Measurements from ENCODE around the gene NAV3. TPM values are rescaled to one million over a fixed set of nuclear protein-coding genes. Genes with fewer than 3 reads are reported as not detected.

The NAV3 gene
- total RNA-seq, 1 experiment from 2014 or later: 2.5 TPM

GRCh38 chr12:77940011-77940423 lies 109.3 kb downstream of the NAV3 start:
- intact Hi-C loops (cut with micrococcal nuclease; ENCODE audit: unreplicated experiment): no loop called here
- peak overlapping the region in 1 of 2 experiments; percentile 26; a peak in 3 of 4 replicates for H3K4me3 ChIP-seq (ENCODE audit: low read depth in 2 of 2, low read length in 2 of 2)

DNA sequence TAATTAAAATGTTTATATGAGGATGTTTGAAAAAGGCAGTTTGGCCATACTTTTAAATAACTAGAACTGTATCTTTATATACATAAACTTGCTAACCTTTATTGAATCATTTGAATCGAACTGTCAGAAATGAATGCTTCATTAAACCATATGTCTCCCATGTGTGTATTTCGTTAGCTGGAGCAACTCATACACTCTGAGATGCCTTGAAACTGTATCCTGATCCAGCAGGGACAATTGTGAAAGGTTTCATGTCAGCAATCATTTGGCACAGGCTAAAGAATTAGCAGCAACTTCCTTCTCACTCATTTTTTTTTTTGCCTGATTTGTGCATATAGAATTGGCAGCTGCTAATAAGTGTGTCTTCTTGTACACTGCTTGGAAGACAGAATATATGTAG lies 109.9 kb downstream of the NAV3 start:
- H3K4me3 ChIP-seq (ENCODE audit: low read depth in 2 of 2, low read length in 2 of 2): peak overlapping the region; percentile 25 to 26; a peak in 3 of 4 replicates
- TSS peak; percentile 95 for BruUV-seq (replicated peaks)
- TF ChIP-seq SIN3A (IDR thresholded peaks at IDR 0.05; ENCODE audit: borderline replicate concordance, insufficient read depth, low read depth, low read length) (no peak), TCF7L2 (IDR thresholded peaks at IDR 0.05; ENCODE audit: low read depth, low read length) (no peak), POLR2AphosphoS5 (IDR thresholded peaks at IDR 0.05; ENCODE audit: low read depth, low read length) (no peak), REST (IDR thresholded peaks at IDR 0.05; ENCODE audit: insufficient read depth in 1 of 2, low read depth in 2 of 2, low read length in 1 of 2) (no peak)
- TF ChIP-seq, protein P1, sequence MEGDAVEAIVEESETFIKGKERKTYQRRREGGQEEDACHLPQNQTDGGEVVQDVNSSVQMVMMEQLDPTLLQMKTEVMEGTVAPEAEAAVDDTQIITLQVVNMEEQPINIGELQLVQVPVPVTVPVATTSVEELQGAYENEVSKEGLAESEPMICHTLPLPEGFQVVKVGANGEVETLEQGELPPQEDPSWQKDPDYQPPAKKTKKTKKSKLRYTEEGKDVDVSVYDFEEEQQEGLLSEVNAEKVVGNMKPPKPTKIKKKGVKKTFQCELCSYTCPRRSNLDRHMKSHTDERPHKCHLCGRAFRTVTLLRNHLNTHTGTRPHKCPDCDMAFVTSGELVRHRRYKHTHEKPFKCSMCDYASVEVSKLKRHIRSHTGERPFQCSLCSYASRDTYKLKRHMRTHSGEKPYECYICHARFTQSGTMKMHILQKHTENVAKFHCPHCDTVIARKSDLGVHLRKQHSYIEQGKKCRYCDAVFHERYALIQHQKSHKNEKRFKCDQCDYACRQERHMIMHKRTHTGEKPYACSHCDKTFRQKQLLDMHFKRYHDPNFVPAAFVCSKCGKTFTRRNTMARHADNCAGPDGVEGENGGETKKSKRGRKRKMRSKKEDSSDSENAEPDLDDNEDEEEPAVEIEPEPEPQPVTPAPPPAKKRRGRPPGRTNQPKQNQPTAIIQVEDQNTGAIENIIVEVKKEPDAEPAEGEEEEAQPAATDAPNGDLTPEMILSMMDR (IDR thresholded peaks at IDR 0.05): no peak
- ChIA-PET CTCF (interaction anchor here (1.3 kb wide), 1 partner anchor 15 kb away, joined by 4 read pairs; no protein-coding TSS in a partner anchor), POLR2A (no interaction called here)
- ATAC-seq: peak; percentile 82
- H3K4me1 ChIP-seq (ENCODE audit: control insufficient read depth, insufficient read depth, low read length): peaks cover 5% of the 10 kb centered on the region; the same call in 1 of the 2 replicates
- intact Hi-C loops (cut with micrococcal nuclease; ENCODE audit: unreplicated experiment): no loop called here
- in situ Hi-C loops (cut with HindIII; ENCODE audit: low pct_unique_long_range_greater_than_20kb, low sequenced_read_pairs): no loop called here
- no peaks in the 10 kb centered on the region for H3K27me3 ChIP-seq (ENCODE audit: control insufficient read depth, insufficient read depth, low read length)
- H3K36me3 ChIP-seq (ENCODE audit: control insufficient read depth, insufficient read depth, low read length): no peaks in the 10 kb centered on the region
- H3K9me3 ChIP-seq (ENCODE audit: control insufficient read depth, insufficient read depth, low read depth, low read length): no peaks in the 10 kb centered on the region
- no peak for DNase-seq (ENCODE audit: low read depth, low spot score)
- H3K27ac ChIP-seq (ENCODE audit: low read length): peak overlapping the region; percentile 61

More at GRCh38 chr12:77940011-77940423, 109.3 kb downstream of the NAV3 start:
- BruUV-seq (replicated peaks): no TSS peak
- CTCF ChIA-PET: interaction anchor here (1.3 kb wide), 1 partner anchor 14 kb away, joined by 4 read pairs; no protein-coding TSS in a partner anchor
- ATAC-seq (peak; percentile 94), DNase-seq (ENCODE audit: low read depth, low spot score) (peak; percentile 70)
- no peaks in the 10 kb centered on the region for H3K9me3 ChIP-seq (ENCODE audit: control insufficient read depth, insufficient read depth, low read depth, low read length)
- peaks cover 5% of the 10 kb centered on the region; the same call in 1 of the 2 replicates for H3K4me1 ChIP-seq (ENCODE audit: control insufficient read depth, insufficient read depth, low read length)
- H3K27ac ChIP-seq (ENCODE audit: low read length): peak overlapping the region; percentile 61
- H3K36me3 ChIP-seq (ENCODE audit: control insufficient read depth, insufficient read depth, low read length): no peaks in the 10 kb centered on the region
- H3K27me3 ChIP-seq (ENCODE audit: control insufficient read depth, insufficient read depth, low read length): no peaks in the 10 kb centered on the region
- in situ Hi-C loops (cut with HindIII; ENCODE audit: low pct_unique_long_range_greater_than_20kb, low sequenced_read_pairs): no loop called here
- POLR2A ChIA-PET: no interaction called here
- TF ChIP-seq TCF7L2 (IDR thresholded peaks at IDR 0.05; ENCODE audit: low read depth, low read length) (peak; percentile 62; the same call in 1 of the 2 replicates), SIN3A (IDR thresholded peaks at IDR 0.05; ENCODE audit: borderline replicate concordance, insufficient read depth, low read depth, low read length) (no peak), REST (IDR thresholded peaks at IDR 0.05; ENCODE audit: insufficient read depth in 1 of 2, low read depth in 2 of 2, low read length in 1 of 2) (no peak)
- TF ChIP-seq, protein P1 (IDR thresholded peaks at IDR 0.05): 0 out of 2 replicates have a peak, but pooled peaks have one; percentile 9
